Left ventricle myocardium inferior (tissue), 1 donor: Measurements from ENCODE around the gene CRYBG1. TPM values are rescaled to one million over a fixed set of nuclear protein-coding genes. Genes with fewer than 3 reads are reported as not detected.

Experiments used
- DNase-seq: peaks from one replicate; pipeline ENCODE4 v3.0.0-alpha.2; 2020
- H3K27ac ChIP-seq: fragments of 200-600 bp; replicated peaks from 2 replicates; pipeline ENCODE4 v1.8.0; 2021
- H3K27me3 ChIP-seq: fragments of 200-600 bp; 2 replicates; pipeline ENCODE4 v1.8.0; 2021; ENCODE audit warnings: low read depth
- H3K36me3 ChIP-seq: fragments of 200-600 bp; 2 replicates; pipeline ENCODE4 v1.8.0; 2021
- H3K4me1 ChIP-seq: fragments of 200-600 bp; 2 replicates; pipeline ENCODE4 v1.8.0; 2021
- H3K4me3 ChIP-seq: fragments of 200-600 bp; 2 replicates; pipeline ENCODE4 v1.8.0; 2021; ENCODE audit warnings: mild to moderate bottlenecking, moderate library complexity
- H3K9me3 ChIP-seq: fragments of 200-600 bp; replicated peaks from 2 replicates; pipeline ENCODE4 v1.8.0; 2021
- intact Hi-C: fragments of 100-400 bp; cut with micrococcal nuclease; formaldehyde crosslinking; loops from one replicate; pipeline ENCODE4 v1.11.0; 2022
- total RNA-seq: library from RNA; stranded (reverse); fragmentation: NEBNext Ultra II Directional; extraction: Animal tissue kit (Norgen Biotek cat#: 25700); gene quantifications from one replicate; pipeline ENCODE4 v1.2.1, GENCODE V29; 2021
- TF ChIP-seq, protein P1 (sequence below): fragments of 200-600 bp; IDR thresholded peaks from 2 replicates; pipeline ENCODE4 v1.8.0; 2021; ENCODE audit warnings: antibody characterized with exemption, mild to moderate bottlenecking, borderline replicate concordance
- donor health status: DM: no; HTN: yes; CAD: no; lungs with severe emphysema.

The CRYBG1 gene
- total RNA-seq, 1 donor from 2014 or later: 1.3 TPM

DNA sequence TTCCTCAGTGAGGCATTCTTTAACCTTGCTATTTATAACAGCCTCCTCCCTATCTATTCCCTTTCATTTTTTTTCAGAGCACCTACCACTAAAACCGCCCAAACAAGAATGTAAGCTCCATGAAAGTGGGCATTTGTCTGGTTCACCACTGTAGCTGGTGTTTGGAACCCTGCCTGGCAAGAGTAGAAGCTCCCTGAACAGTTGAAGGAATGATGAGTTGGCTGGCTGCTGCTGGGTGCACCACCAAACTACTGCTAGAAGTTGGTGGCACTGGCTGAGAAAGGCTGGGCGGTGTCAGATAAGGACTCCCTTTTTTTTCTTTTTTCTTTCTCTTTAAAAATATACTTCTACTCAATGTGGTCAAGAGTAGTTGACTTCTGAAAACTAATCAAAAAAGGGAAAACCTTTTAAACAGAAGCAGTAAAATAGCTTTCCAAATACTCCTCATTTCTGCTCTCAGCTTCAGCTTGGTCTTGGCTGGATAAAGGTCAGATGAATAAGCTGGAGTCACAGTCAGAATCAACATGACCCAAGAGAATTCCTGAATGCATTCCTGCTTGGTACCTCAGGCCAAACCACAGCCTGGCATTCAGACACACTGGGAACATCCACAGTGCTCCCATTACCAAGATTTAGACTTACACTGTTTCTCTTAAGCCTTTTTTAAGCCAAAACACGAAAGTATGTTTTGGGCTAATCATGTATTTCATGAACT is 230.8 kb downstream of the CRYBG1 start:
- Histone ChIP-seq H3K9me3 (no peaks in the 10 kb centered on the region), H3K4me1 (peaks cover 10% of the 10 kb centered on the region), H3K27ac (no peak overlapping the region), H3K4me3 (no peak overlapping the region), H3K36me3 (peaks cover 38% of the 10 kb centered on the region), H3K27me3 (no peaks in the 10 kb centered on the region)
- TF ChIP-seq, protein P1, sequence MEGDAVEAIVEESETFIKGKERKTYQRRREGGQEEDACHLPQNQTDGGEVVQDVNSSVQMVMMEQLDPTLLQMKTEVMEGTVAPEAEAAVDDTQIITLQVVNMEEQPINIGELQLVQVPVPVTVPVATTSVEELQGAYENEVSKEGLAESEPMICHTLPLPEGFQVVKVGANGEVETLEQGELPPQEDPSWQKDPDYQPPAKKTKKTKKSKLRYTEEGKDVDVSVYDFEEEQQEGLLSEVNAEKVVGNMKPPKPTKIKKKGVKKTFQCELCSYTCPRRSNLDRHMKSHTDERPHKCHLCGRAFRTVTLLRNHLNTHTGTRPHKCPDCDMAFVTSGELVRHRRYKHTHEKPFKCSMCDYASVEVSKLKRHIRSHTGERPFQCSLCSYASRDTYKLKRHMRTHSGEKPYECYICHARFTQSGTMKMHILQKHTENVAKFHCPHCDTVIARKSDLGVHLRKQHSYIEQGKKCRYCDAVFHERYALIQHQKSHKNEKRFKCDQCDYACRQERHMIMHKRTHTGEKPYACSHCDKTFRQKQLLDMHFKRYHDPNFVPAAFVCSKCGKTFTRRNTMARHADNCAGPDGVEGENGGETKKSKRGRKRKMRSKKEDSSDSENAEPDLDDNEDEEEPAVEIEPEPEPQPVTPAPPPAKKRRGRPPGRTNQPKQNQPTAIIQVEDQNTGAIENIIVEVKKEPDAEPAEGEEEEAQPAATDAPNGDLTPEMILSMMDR: no peak
- DNase-seq: no peak
- intact Hi-C loops: no loop called here

DNA sequence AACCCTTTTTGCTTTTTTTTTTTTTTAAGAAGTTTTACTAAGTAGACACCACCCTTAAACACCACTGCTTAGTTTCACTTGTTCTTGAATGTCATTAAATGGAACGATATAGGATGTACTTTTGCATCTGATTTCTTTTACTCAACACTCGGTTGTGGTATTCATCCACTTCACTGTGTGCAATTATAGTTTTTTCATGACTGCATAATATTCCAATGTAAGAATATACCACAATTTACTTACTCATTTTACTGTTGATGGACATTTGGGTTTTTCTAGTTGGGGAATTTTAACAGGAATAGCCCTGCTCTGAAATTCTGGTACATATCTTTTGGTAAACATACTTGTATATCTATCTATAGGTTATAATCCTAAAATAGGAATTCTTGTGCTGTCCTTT is 238.9 kb downstream of the CRYBG1 start:
- TF ChIP-seq, protein P1: no peak
- Histone ChIP-seq H3K4me1 (no peaks in the 10 kb centered on the region), H3K27me3 (no peaks in the 10 kb centered on the region), H3K9me3 (no peaks in the 10 kb centered on the region), H3K36me3 (peaks cover 18% of the 10 kb centered on the region), H3K27ac (no peak overlapping the region), H3K4me3 (no peak overlapping the region)
- intact Hi-C loops: no loop called here
- no peak for DNase-seq

DNA sequence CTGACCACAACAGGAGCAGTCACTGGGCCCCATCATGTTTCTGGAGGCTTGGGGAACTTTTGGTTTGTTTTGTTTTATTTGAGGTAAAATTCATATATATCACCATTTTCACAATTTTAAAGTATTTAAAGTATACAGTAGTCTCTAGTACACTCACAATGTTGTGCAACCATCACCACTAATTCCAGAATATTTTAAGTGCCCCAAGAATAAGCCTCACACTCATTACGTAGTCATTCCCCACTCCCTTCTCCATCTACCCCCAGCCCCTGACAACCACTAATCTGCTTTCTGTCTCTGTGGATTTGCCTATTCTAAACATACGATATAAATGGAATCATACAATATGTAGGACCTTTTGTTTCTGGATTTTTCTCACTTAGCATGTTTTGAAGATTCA is 239.8 kb downstream of the CRYBG1 start:
- Histone ChIP-seq H3K4me1 (no peaks in the 10 kb centered on the region), H3K27ac (no peak overlapping the region), H3K9me3 (no peaks in the 10 kb centered on the region), H3K36me3 (peaks cover 18% of the 10 kb centered on the region), H3K27me3 (no peaks in the 10 kb centered on the region), H3K4me3 (no peak overlapping the region)
- intact Hi-C loops: no loop called here
- no peak for DNase-seq
- TF ChIP-seq, protein P1: no peak

DNA sequence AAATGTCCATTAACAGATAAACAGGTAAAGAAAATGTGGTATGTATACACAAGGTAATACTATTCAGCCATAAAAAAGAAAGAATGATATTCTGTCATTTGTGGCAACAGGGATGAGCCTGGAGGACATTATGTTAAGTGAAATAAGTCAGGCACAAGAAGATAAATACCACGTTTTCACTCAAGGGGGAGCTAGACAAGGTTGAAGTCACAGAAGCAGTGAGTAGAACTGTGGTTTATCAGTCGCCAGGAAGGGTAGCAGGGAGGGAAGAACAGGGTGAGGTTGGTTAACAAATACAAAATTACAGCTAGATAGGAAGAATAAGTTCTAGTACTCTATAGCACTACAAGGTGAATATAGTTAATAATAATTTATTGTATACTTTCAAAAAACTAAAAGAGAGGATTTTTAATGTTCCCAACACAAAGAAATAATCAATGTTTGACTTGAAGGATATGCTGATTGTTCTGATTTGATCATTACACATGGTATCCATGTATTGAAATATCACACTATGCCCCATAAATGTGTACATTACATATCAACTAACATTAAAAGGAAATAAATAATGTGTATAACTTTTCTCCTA is 247.7 kb downstream of the CRYBG1 start:
- no peak for DNase-seq
- H3K27me3 ChIP-seq: no peaks in the 10 kb centered on the region
- no peak overlapping the region for H3K27ac ChIP-seq
- H3K4me3 ChIP-seq: no peak overlapping the region
- peaks cover 9% of the 10 kb centered on the region for H3K36me3 ChIP-seq
- intact Hi-C loops: no loop called here
- no peaks in the 10 kb centered on the region for H3K9me3 ChIP-seq
- H3K4me1 ChIP-seq: no peaks in the 10 kb centered on the region
- TF ChIP-seq, protein P1: peak; percentile 56

DNA sequence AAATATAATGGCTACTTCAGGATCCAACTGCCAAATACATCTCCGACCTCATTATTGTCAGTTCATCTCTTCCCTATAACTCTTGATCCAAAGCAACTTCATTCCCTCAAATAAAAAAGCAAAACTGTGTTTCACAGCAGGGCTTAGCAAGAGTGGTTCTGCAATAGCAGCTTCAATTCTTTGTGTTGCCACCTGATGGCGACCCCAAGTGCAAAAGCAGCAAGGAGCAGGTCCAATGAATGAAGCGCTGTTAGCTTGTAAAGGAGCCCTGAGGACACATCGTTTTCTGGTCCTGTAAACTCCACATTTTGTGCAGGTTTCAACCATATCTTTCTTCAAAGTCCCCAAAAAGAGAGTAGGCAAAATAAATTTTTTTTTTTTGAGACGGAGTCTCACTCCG is 249.2 kb downstream of the CRYBG1 start:
- H3K36me3 ChIP-seq: peaks cover 15% of the 10 kb centered on the region
- intact Hi-C loops: no loop called here
- TF ChIP-seq, protein P1: no peak
- no peaks in the 10 kb centered on the region for H3K4me1 ChIP-seq
- no peak for DNase-seq
- H3K27me3 ChIP-seq: no peaks in the 10 kb centered on the region
- H3K9me3 ChIP-seq: no peaks in the 10 kb centered on the region
- no peak overlapping the region for H3K27ac ChIP-seq
- H3K4me3 ChIP-seq: no peak overlapping the region
